ENCODE measurements around the gene ZFYVE26.

The ZFYVE26 gene

GRCh38 chr14:67851785-67852410, 35.5 kb upstream of the ZFYVE26 start:
- no peak for TF ChIP-seq CTCF (IDR thresholded peaks at IDR 0.05)

GRCh38 chr14:67850066-67850830, 33.9 kb upstream of the ZFYVE26 start:
- TF ChIP-seq CTCF (IDR thresholded peaks at IDR 0.05): no peak

- no peak for TF ChIP-seq CTCF (IDR thresholded peaks at IDR 0.05)
These were observed 29.7 kb upstream of the ZFYVE26 start for GRCh38 chr14:67846029-67846610.

GRCh38 chr14:67837011-67837624, 20.7 kb upstream of the ZFYVE26 start:
- TF ChIP-seq CTCF (IDR thresholded peaks at IDR 0.05): peak; percentile 73

GRCh38 chr14:67835596-67835995, 19.2 kb upstream of the ZFYVE26 start:
- no peak for TF ChIP-seq CTCF (IDR thresholded peaks at IDR 0.05)

GRCh38 chr14:67833403-67833802, 17.0 kb upstream of the ZFYVE26 start:
- no peak for TF ChIP-seq CTCF (IDR thresholded peaks at IDR 0.05)

DNA sequence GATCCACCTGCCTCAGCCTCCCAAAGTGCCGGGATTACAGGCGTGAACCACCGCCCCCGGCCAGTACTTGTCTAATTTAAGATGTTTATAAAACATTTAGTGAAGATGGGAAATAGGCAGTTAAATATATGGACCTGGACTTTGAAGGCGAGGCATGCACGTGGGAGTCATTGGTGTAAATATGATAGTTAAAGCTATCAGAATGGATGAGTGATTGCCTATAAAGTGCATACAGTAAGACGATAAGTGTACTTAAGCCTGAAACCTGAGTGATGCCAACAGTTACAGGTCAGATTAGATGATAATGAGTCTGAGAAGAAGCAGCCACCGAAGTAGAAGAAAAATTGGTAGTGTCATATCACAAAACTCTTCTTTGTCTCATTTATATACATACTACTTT, 14.7 kb upstream of the ZFYVE26 start:
- TF ChIP-seq CTCF (IDR thresholded peaks at IDR 0.05): no peak

All from LNCAP (cell line).